ENCODE data around the gene HRH2.
A peak's percentile ranks its signal among the peaks of the same experiment; 100 is the strongest.

The HRH2 gene

DNA sequence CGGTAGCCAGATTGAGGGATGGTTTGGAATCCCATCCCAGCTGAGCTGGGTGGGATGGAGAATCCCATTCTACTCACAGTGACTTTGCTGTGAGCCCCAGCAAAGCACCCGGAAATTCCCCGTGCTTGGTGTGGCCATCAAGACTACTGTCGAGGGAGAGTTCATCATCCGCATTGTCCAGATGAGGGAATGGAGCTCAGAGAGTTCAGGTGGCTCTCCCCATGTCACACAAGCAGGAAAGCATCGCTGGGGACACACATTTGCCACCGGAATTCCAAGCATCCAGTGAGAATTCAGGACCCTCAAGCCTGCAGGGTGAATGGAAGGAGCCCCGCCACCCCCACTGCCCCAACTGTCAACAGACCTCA is 54.4 kb downstream of the HRH2 start:
- Histone ChIP-seq H3K4me3 (ENCODE audit: low read depth, low read length) (no peak overlapping the region), H3K27me3 (peaks cover 10% of the 10 kb centered on the region; the same call in 1 of the 2 replicates), H3K9me3 (no peaks in the 10 kb centered on the region; the same call in 1 of the 2 replicates), H3K4me1 (peaks cover 3% of the 10 kb centered on the region; the same call in 1 of the 2 replicates), H3K36me3 (no peaks in the 10 kb centered on the region)
- DNase-seq = no peak
- TF ChIP-seq CTCF (IDR thresholded peaks at IDR 0.05; ENCODE audit: low read depth, low read length) = no peak

- Histone ChIP-seq H3K4me1 (peaks cover 3% of the 10 kb centered on the region; the same call in 1 of the 2 replicates), H3K36me3 (no peaks in the 10 kb centered on the region), H3K4me3 (ENCODE audit: low read depth, low read length) (no peak overlapping the region), H3K9me3 (no peaks in the 10 kb centered on the region; the same call in 1 of the 2 replicates), H3K27me3 (peaks cover 10% of the 10 kb centered on the region; the same call in 1 of the 2 replicates)
- TF ChIP-seq CTCF (IDR thresholded peaks at IDR 0.05; ENCODE audit: low read depth, low read length) = no peak
- peak; percentile 52 for DNase-seq
Measured at GRCh38 chr5:175712681-175713085, 54.8 kb downstream of the HRH2 start.

GRCh38 chr5:175713930-175714329 is 56.1 kb downstream of the HRH2 start:
- Histone ChIP-seq H3K9me3 (no peaks in the 10 kb centered on the region; the same call in 1 of the 2 replicates), H3K4me3 (ENCODE audit: low read depth, low read length) (no peak overlapping the region), H3K27me3 (no peaks in the 10 kb centered on the region), H3K36me3 (no peaks in the 10 kb centered on the region), H3K4me1 (peaks cover 3% of the 10 kb centered on the region; the same call in 1 of the 2 replicates)
- DNase-seq = no peak
- TF ChIP-seq CTCF (IDR thresholded peaks at IDR 0.05; ENCODE audit: low read depth, low read length) = no peak

DNA sequence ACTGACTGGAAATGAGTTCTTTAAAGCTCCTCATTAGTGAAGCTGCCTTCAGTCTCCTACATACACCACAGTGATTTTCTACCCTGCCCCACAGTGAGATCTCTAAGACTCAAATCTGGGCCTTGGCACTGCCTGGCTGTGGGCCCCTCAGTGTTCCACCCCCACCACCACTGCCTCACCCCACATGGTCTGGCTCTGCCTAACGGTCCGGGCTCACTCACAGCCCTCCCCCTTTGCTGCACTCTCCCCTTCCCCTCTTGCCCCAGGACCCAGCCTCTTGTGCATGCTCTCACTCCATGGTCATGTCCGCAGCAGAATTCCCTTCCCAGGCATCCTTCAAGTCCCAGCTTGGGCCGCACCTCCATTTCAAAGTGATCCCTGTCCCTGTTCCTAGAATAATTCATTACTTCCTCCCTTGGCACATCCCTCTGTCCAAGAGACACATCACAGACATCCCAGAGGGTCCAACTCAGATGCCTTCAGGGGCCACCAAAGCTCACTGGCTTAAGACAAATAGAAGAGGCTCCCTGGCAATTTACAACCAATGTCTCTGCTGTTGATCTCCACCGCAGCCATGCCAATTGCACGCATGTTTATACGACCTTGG is 56.7 kb downstream of the HRH2 start:
- no peak for TF ChIP-seq CTCF (IDR thresholded peaks at IDR 0.05; ENCODE audit: low read depth, low read length)
- Histone ChIP-seq H3K9me3 (no peaks in the 10 kb centered on the region; the same call in 1 of the 2 replicates), H3K27me3 (no peaks in the 10 kb centered on the region), H3K4me1 (peaks cover 3% of the 10 kb centered on the region; the same call in 1 of the 2 replicates), H3K4me3 (ENCODE audit: low read depth, low read length) (no peak overlapping the region), H3K36me3 (no peaks in the 10 kb centered on the region)
- DNase-seq = no peak

DNA sequence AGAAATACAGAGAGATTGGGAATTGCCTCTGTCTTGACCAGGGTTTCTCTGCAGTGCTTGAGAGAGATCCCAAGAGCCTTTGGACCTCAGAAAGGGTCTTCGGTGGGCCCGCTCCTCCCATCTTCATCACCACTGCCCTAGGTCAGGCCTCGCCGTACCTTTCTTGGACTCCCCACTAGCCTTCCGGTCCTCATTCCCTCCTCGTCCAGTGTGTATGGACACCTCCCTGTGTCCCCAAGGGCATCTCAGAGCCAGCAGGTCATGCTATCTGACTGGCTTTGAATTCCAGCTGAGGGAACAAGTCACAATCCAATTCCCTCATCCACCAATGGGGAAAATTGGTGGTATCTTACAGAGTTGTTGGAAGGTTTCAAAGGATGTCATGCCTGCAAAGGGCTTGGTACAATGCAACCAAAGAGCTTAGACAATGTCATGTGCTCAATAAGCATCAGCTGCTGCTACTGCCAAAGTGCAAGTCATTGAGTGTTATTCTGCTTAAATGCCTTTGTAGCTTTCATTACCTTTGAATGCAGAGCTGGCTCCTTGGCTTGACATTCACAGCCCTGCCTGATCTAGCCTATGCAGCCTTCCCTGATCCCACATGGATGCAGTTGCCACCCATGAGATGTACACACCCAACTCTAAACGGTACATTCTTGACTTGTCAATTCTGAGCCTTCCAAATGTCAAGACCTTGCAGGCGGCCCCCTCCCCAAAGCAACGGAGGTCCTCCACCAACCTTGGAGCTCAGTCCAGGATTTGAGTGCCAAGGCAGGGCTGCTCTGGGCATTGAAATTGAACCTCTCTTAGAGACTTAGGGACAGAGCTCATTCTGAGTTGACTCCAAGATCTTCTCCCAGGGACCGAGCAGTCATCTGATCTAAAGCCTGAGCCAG is 58.0 kb downstream of the HRH2 start:
- no peak for DNase-seq
- no peak for TF ChIP-seq CTCF (IDR thresholded peaks at IDR 0.05; ENCODE audit: low read depth, low read length)
- no peaks in the 10 kb centered on the region for H3K27me3 ChIP-seq
- no peaks in the 10 kb centered on the region for H3K36me3 ChIP-seq
- H3K4me3 ChIP-seq (ENCODE audit: low read depth, low read length) = no peak overlapping the region
- H3K4me1 ChIP-seq = peaks cover 3% of the 10 kb centered on the region; the same call in 1 of the 2 replicates
- H3K9me3 ChIP-seq = no peaks in the 10 kb centered on the region; the same call in 1 of the 2 replicates
